Rectal smooth muscle tissue (tissue), 1 donor: ENCODE measurements around the gene APC2.

ENCODE experiments used
- H3K27ac ChIP-seq: one replicate; pipeline ENCODE4 v1.7.0; 2013; ENCODE audit warnings: low read depth, low read length, inconsistent platforms
- H3K27me3 ChIP-seq: one replicate; pipeline ENCODE4 v1.7.0; 2013; ENCODE audit warnings: low read length; ENCODE audit not compliant: control insufficient read depth, insufficient read depth
- H3K36me3 ChIP-seq: one replicate; pipeline ENCODE4 v1.7.0; 2013; ENCODE audit warnings: low read length; ENCODE audit not compliant: control insufficient read depth, insufficient read depth
- H3K4me1 ChIP-seq: one replicate; pipeline ENCODE4 v1.7.0; 2013; ENCODE audit warnings: low read length; ENCODE audit not compliant: control insufficient read depth, insufficient read depth
- H3K4me3 ChIP-seq: one replicate; pipeline ENCODE4 v1.7.0; 2013; ENCODE audit warnings: low read length
- H3K9ac ChIP-seq: one replicate; pipeline ENCODE4 v1.7.0; 2013; ENCODE audit warnings: low read length

The APC2 gene

GRCh38 chr19:1427221-1427920 is 22.6 kb upstream of the APC2 start:
- Histone ChIP-seq H3K4me1 (peaks cover 4% of the 10 kb centered on the region), H3K27ac (no peak overlapping the region), H3K36me3 (peaks cover 39% of the 10 kb centered on the region), H3K27me3 (no peaks in the 10 kb centered on the region), H3K9ac (no peak overlapping the region), H3K4me3 (no peak overlapping the region)

- no peaks in the 10 kb centered on the region for H3K27me3 ChIP-seq
- H3K36me3 ChIP-seq = peaks cover 34% of the 10 kb centered on the region
- no peak overlapping the region for H3K27ac ChIP-seq
- no peaks in the 10 kb centered on the region for H3K4me1 ChIP-seq
- no peak overlapping the region for H3K9ac ChIP-seq
- H3K4me3 ChIP-seq = no peak overlapping the region
These were observed 21.1 kb upstream of the APC2 start for GRCh38 chr19:1428738-1429391.

- Histone ChIP-seq H3K27me3 (no peaks in the 10 kb centered on the region), H3K36me3 (peaks cover 39% of the 10 kb centered on the region), H3K9ac (no peak overlapping the region), H3K4me1 (no peaks in the 10 kb centered on the region), H3K4me3 (no peak overlapping the region), H3K27ac (no peak overlapping the region)
These were observed 20.2 kb upstream of the APC2 start for GRCh38 chr19:1429750-1430149.

- no peak overlapping the region for H3K9ac ChIP-seq
- peaks cover 35% of the 10 kb centered on the region for H3K36me3 ChIP-seq
- no peaks in the 10 kb centered on the region for H3K4me1 ChIP-seq
These were observed 19.7 kb upstream of the APC2 start for GRCh38 chr19:1430246-1430645.

GRCh38 chr19:1431759-1432506 is 18.0 kb upstream of the APC2 start:
- no peak overlapping the region for H3K27ac ChIP-seq
- peaks cover 27% of the 10 kb centered on the region for H3K36me3 ChIP-seq
- H3K4me1 ChIP-seq = no peaks in the 10 kb centered on the region
- no peaks in the 10 kb centered on the region for H3K27me3 ChIP-seq
- no peak overlapping the region for H3K4me3 ChIP-seq
- no peak overlapping the region for H3K9ac ChIP-seq

More at GRCh38 chr19:1430246-1430645, 19.7 kb upstream of the APC2 start:
- no peaks in the 10 kb centered on the region for H3K27me3 ChIP-seq
- no peak overlapping the region for H3K4me3 ChIP-seq
- no peak overlapping the region for H3K27ac ChIP-seq

- Histone ChIP-seq H3K9ac (no peak overlapping the region), H3K4me3 (no peak overlapping the region), H3K4me1 (no peaks in the 10 kb centered on the region), H3K27ac (no peak overlapping the region), H3K36me3 (peaks cover 27% of the 10 kb centered on the region), H3K27me3 (no peaks in the 10 kb centered on the region)
These were observed 17.4 kb upstream of the APC2 start for GRCh38 chr19:1432507-1432887.

- no peak overlapping the region for H3K9ac ChIP-seq
- no peak overlapping the region for H3K27ac ChIP-seq
- H3K36me3 ChIP-seq = peaks cover 25% of the 10 kb centered on the region
- no peak overlapping the region for H3K4me3 ChIP-seq
- no peaks in the 10 kb centered on the region for H3K27me3 ChIP-seq
- peaks cover 5% of the 10 kb centered on the region for H3K4me1 ChIP-seq
These were observed 16.5 kb upstream of the APC2 start for GRCh38 chr19:1433119-1434039.

- Histone ChIP-seq H3K9ac (no peak overlapping the region), H3K27me3 (no peaks in the 10 kb centered on the region), H3K27ac (no peak overlapping the region), H3K36me3 (peaks cover 22% of the 10 kb centered on the region), H3K4me3 (no peak overlapping the region), H3K4me1 (peaks cover 5% of the 10 kb centered on the region)
These were observed 15.9 kb upstream of the APC2 start for GRCh38 chr19:1434040-1434366.

- no peak overlapping the region for H3K27ac ChIP-seq
- no peaks in the 10 kb centered on the region for H3K27me3 ChIP-seq
- no peak overlapping the region for H3K9ac ChIP-seq
- peaks cover 20% of the 10 kb centered on the region for H3K36me3 ChIP-seq
- H3K4me1 ChIP-seq = peaks cover 5% of the 10 kb centered on the region
- no peak overlapping the region for H3K4me3 ChIP-seq
These were observed 15.3 kb upstream of the APC2 start for GRCh38 chr19:1434577-1435060.

GRCh38 chr19:1435378-1435989 is 14.4 kb upstream of the APC2 start:
- Histone ChIP-seq H3K4me1 (peaks cover 5% of the 10 kb centered on the region), H3K9ac (no peak overlapping the region), H3K27me3 (no peaks in the 10 kb centered on the region), H3K27ac (no peak overlapping the region), H3K4me3 (no peak overlapping the region), H3K36me3 (peaks cover 19% of the 10 kb centered on the region)

GRCh38 chr19:1437609-1438008 is 12.3 kb upstream of the APC2 start:
- H3K4me3 ChIP-seq = peak overlapping the region; percentile 66
- no peak overlapping the region for H3K27ac ChIP-seq
- H3K9ac ChIP-seq = no peak overlapping the region
- no peaks in the 10 kb centered on the region for H3K27me3 ChIP-seq
- peaks cover 5% of the 10 kb centered on the region for H3K4me1 ChIP-seq
- peaks cover 18% of the 10 kb centered on the region for H3K36me3 ChIP-seq
